AML-193 (cell line): ENCODE results near the gene ACSF3.
"Not testable (repeated sequence)": the region's sequence is repeated elsewhere in the genome, so short reads cannot be mapped to it uniquely, and the experiment has no call there.

ENCODE experiments used
- DNase-seq, 2 experiments: peaks; one replicate each; lab custom pipeline; 2025; lab: John Stamatoyannopoulos, UW

The ACSF3 gene

GRCh38 chr16:89073346-89074071 lies 20.1 kb upstream of the ACSF3 start:
- no peak for DNase-seq

- not testable (repeated sequence) for DNase-seq
Measured at GRCh38 chr16:89074072-89074674, 19.5 kb upstream of the ACSF3 start.

- DNase-seq, result no peak
Measured at GRCh38 chr16:89074803-89075688, 18.6 kb upstream of the ACSF3 start.

GRCh38 chr16:89076159-89076558 lies 17.5 kb upstream of the ACSF3 start:
- DNase-seq, result no peak

GRCh38 chr16:89077076-89077475 lies 16.6 kb upstream of the ACSF3 start:
- no peak for DNase-seq

GRCh38 chr16:89078172-89078571 lies 15.5 kb upstream of the ACSF3 start:
- DNase-seq, result no peak

- DNase-seq, result no peak
Measured at GRCh38 chr16:89079434-89079980, 14.1 kb upstream of the ACSF3 start.

GRCh38 chr16:89080196-89080853 lies 13.3 kb upstream of the ACSF3 start:
- DNase-seq, result no peak

- no peak for DNase-seq
Measured at GRCh38 chr16:89081556-89081955, 12.1 kb upstream of the ACSF3 start.

- DNase-seq, result no peak
Measured at GRCh38 chr16:89084411-89084810, 9.2 kb upstream of the ACSF3 start.

GRCh38 chr16:89084814-89085612 lies 8.6 kb upstream of the ACSF3 start:
- no peak for DNase-seq

GRCh38 chr16:89085755-89086154 lies 7.9 kb upstream of the ACSF3 start:
- DNase-seq, result no peak

- no peak for DNase-seq
Measured at GRCh38 chr16:89087922-89088497, 5.6 kb upstream of the ACSF3 start.

- DNase-seq, result no peak
Measured at GRCh38 chr16:89089120-89089519, 4.5 kb upstream of the ACSF3 start.

GRCh38 chr16:89090182-89090630 lies 3.4 kb upstream of the ACSF3 start:
- DNase-seq, result no peak

- DNase-seq, result no peak
Measured at GRCh38 chr16:89090669-89091426, 2.8 kb upstream of the ACSF3 start.

- no peak for DNase-seq
Measured at GRCh38 chr16:89092013-89092412, 1.6 kb upstream of the ACSF3 start.

GRCh38 chr16:89093252-89093601 lies 425 bp upstream of the ACSF3 start:
- DNase-seq, result not testable (repeated sequence)

- DNase-seq, result peak in 1 of 2 experiments; percentile 39
Measured at GRCh38 chr16:89094252-89094879, 714 bp downstream of the ACSF3 start.

- DNase-seq, result no peak
Measured at GRCh38 chr16:89094880-89095258, 1.2 kb downstream of the ACSF3 start.
